Progenitor cell of endocrine pancreas (in vitro differentiated cells): ENCODE results near the gene S1PR3. TPM values are rescaled to one million over a fixed set of nuclear protein-coding genes. Genes with fewer than 3 reads are reported as not detected.

Source experiments
- DNase-seq: peaks from one replicate; pipeline ENCODE4 v3.0.0; 2021; ENCODE audit warnings: low spot score; ENCODE audit not compliant: unreplicated experiment
- H3K27ac Mint-ChIP-seq: 2 replicates; pipeline ENCODE4 v1.8.0; 2021; ENCODE audit warnings: mild to moderate bottlenecking, moderate library complexity, mixed read lengths
- H3K27me3 Mint-ChIP-seq: 2 replicates; pipeline ENCODE4 v1.8.0; 2021; ENCODE audit warnings: mixed read lengths
- H3K36me3 Mint-ChIP-seq: 2 replicates; pipeline ENCODE4 v1.8.0; 2022; ENCODE audit warnings: mixed read lengths; ENCODE audit not compliant: insufficient read depth
- H3K4me1 Mint-ChIP-seq: 2 replicates; pipeline ENCODE4 v1.8.0; 2021; ENCODE audit warnings: low read depth, mixed read lengths
- H3K4me3 Mint-ChIP-seq: 2 replicates; pipeline ENCODE4 v1.8.0; 2021; ENCODE audit warnings: low read depth, mild to moderate bottlenecking, moderate library complexity, mixed read lengths
- H3K9me3 Mint-ChIP-seq: 2 replicates; pipeline ENCODE4 v1.8.0; 2021; ENCODE audit warnings: low read depth, mixed read lengths
- CTCF ChIP-seq: fragments of 200-600 bp; sonication (generic); IDR thresholded peaks from one replicate; pipeline ENCODE4 v1.5.0; 2021; ENCODE audit warnings: antibody characterized with exemption, mild to moderate bottlenecking; ENCODE audit not compliant: unreplicated experiment
- total RNA-seq: library from RNA; stranded (reverse); gene quantifications from 2 replicates; pipeline ENCODE4 v1.2.1, GENCODE V29; 2021

S1PR3 gene
- total RNA-seq, 1 donor from 2014 or later, result 1.6 TPM

- H3K4me1 Mint-ChIP-seq, result no peaks in the 10 kb centered on the region
- H3K27ac Mint-ChIP-seq, result no peak overlapping the region
- peaks cover 54% of the 10 kb centered on the region for H3K27me3 Mint-ChIP-seq
- no peaks in the 10 kb centered on the region for H3K9me3 Mint-ChIP-seq
- no peaks in the 10 kb centered on the region for H3K36me3 Mint-ChIP-seq
- TF ChIP-seq CTCF, result no peak
- no peak for DNase-seq
- no peak overlapping the region for H3K4me3 Mint-ChIP-seq
These were observed 30.6 kb upstream of the S1PR3 start for GRCh38 chr9:88960632-88961031.

- no peak overlapping the region for H3K27ac Mint-ChIP-seq
These were observed 25.8 kb upstream of the S1PR3 start for GRCh38 chr9:88965473-88965872.

GRCh38 chr9:88966894-88967676, 24.2 kb upstream of the S1PR3 start:
- no peak for DNase-seq
- H3K36me3 Mint-ChIP-seq, result no peaks in the 10 kb centered on the region
- TF ChIP-seq CTCF, result no peak
- H3K9me3 Mint-ChIP-seq, result no peaks in the 10 kb centered on the region
- no peak overlapping the region for H3K27ac Mint-ChIP-seq
- H3K4me1 Mint-ChIP-seq, result no peaks in the 10 kb centered on the region
- H3K27me3 Mint-ChIP-seq, result peaks cover 43% of the 10 kb centered on the region
- no peak overlapping the region for H3K4me3 Mint-ChIP-seq

More at GRCh38 chr9:88965473-88965872, 25.8 kb upstream of the S1PR3 start:
- peaks cover 50% of the 10 kb centered on the region for H3K27me3 Mint-ChIP-seq
- TF ChIP-seq CTCF, result no peak
- H3K4me1 Mint-ChIP-seq, result no peaks in the 10 kb centered on the region
- H3K9me3 Mint-ChIP-seq, result no peaks in the 10 kb centered on the region
- H3K36me3 Mint-ChIP-seq, result no peaks in the 10 kb centered on the region
- no peak for DNase-seq
- H3K4me3 Mint-ChIP-seq, result no peak overlapping the region

- Mint-ChIP-seq H3K4me3 (no peak overlapping the region), H3K27ac (no peak overlapping the region), H3K36me3 (no peaks in the 10 kb centered on the region), H3K9me3 (no peaks in the 10 kb centered on the region), H3K27me3 (peaks cover 32% of the 10 kb centered on the region), H3K4me1 (no peaks in the 10 kb centered on the region)
- DNase-seq, result no peak
- TF ChIP-seq CTCF, result no peak
These were observed 22.5 kb upstream of the S1PR3 start for GRCh38 chr9:88968799-88969198.

GRCh38 chr9:88969646-88970373, 21.5 kb upstream of the S1PR3 start:
- Mint-ChIP-seq H3K4me3 (no peak overlapping the region), H3K36me3 (no peaks in the 10 kb centered on the region), H3K4me1 (no peaks in the 10 kb centered on the region), H3K9me3 (no peaks in the 10 kb centered on the region), H3K27ac (no peak overlapping the region), H3K27me3 (peaks cover 28% of the 10 kb centered on the region)
- DNase-seq, result no peak
- no peak for TF ChIP-seq CTCF
